Stimulated activated effector memory CD8-positive, alpha-beta T cell treated with anti-CD3 and anti-CD28 coated beads, Interleukin-12 subunit alpha, Interleukin-12 subunit beta, amount 100 ng/mL, for 72 hours (primary cell): ENCODE measurements around the gene CCDC192.
"Not testable (repeated sequence)": the region's sequence is repeated elsewhere in the genome, so short reads cannot be mapped to it uniquely, and the experiment has no call there.

Experiments
- ATAC-seq: fragments of 150-1000 bp; cut with Tn5 transposase; 2 replicates; pipeline ENCODE4 v1.10.0; 2021
- DNase-seq, 2 donors: peaks; one replicate each; pipeline ENCODE4 v3.0.0; 2021 to 2022; ENCODE audit warnings: low spot score in 2 of 2
- H3K27ac Mint-ChIP-seq: one replicate; pipeline ENCODE4 v1.8.0; 2022; ENCODE audit warnings: mild to moderate bottlenecking, mixed read lengths
- H3K36me3 Mint-ChIP-seq: one replicate; pipeline ENCODE4 v1.8.0; 2022; ENCODE audit warnings: mild to moderate bottlenecking, mixed read lengths
- H3K4me1 Mint-ChIP-seq: one replicate; pipeline ENCODE4 v1.8.0; 2022; ENCODE audit warnings: mixed read lengths
- H3K4me3 Mint-ChIP-seq: one replicate; pipeline ENCODE4 v1.8.0; 2022; ENCODE audit warnings: mild to moderate bottlenecking, mixed read lengths
- H3K9me3 Mint-ChIP-seq: one replicate; pipeline ENCODE4 v1.8.0; 2022; ENCODE audit warnings: mixed read lengths

The CCDC192 gene

GRCh38 chr5:127770272-127770671 lies 67.1 kb downstream of the CCDC192 start:
- DNase-seq (no peak), ATAC-seq (no peak)
- no peak overlapping the region for H3K27ac Mint-ChIP-seq
- H3K4me3 Mint-ChIP-seq = no peak overlapping the region
- no peaks in the 10 kb centered on the region for H3K36me3 Mint-ChIP-seq
- no peaks in the 10 kb centered on the region for H3K9me3 Mint-ChIP-seq
- peaks cover 8% of the 10 kb centered on the region for H3K4me1 Mint-ChIP-seq

GRCh38 chr5:127772531-127772930 lies 69.3 kb downstream of the CCDC192 start:
- no peaks in the 10 kb centered on the region for H3K9me3 Mint-ChIP-seq

GRCh38 chr5:127774221-127774620 lies 71.0 kb downstream of the CCDC192 start:
- no peak overlapping the region for H3K4me3 Mint-ChIP-seq
- no peak overlapping the region for H3K27ac Mint-ChIP-seq
- ATAC-seq = no peak
- no peaks in the 10 kb centered on the region for H3K36me3 Mint-ChIP-seq
- peaks cover 8% of the 10 kb centered on the region for H3K4me1 Mint-ChIP-seq
- H3K9me3 Mint-ChIP-seq = peaks cover 2% of the 10 kb centered on the region
- no peak for DNase-seq

More at GRCh38 chr5:127772531-127772930, 69.3 kb downstream of the CCDC192 start:
- Mint-ChIP-seq H3K27ac (no peak overlapping the region), H3K4me3 (no peak overlapping the region), H3K36me3 (no peaks in the 10 kb centered on the region), H3K4me1 (peaks cover 8% of the 10 kb centered on the region)
- no peak for DNase-seq
- ATAC-seq = peak; percentile 76

GRCh38 chr5:127776477-127776876 lies 73.3 kb downstream of the CCDC192 start:
- Mint-ChIP-seq H3K4me3 (no peak overlapping the region), H3K27ac (no peak overlapping the region), H3K9me3 (peaks cover 2% of the 10 kb centered on the region), H3K36me3 (no peaks in the 10 kb centered on the region), H3K4me1 (peaks cover 8% of the 10 kb centered on the region)
- DNase-seq (no peak), ATAC-seq (no peak)

DNA sequence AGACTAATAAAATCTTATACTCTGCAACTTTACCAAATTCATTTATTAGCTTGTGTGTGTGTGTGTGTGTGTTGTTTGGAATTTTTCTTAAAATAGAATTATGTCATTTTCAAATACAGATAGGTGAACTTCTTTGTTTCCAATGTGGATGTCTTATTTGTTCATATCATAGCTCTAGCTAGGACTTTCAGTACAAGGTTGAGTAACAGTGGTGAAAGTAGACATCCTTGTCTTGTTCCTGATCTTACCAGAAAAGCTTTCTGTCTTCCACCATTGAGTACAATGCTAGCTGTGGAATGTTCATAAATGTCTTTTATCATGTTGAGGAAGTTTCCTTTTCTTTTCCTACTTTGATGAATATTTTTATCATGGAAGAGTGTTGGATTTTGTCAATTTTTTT lies 74.8 kb downstream of the CCDC192 start:
- ATAC-seq (peak; percentile 42), DNase-seq (no peak)
- no peak overlapping the region for H3K27ac Mint-ChIP-seq
- no peaks in the 10 kb centered on the region for H3K36me3 Mint-ChIP-seq
- H3K9me3 Mint-ChIP-seq = peaks cover 6% of the 10 kb centered on the region
- H3K4me3 Mint-ChIP-seq = no peak overlapping the region
- H3K4me1 Mint-ChIP-seq = no peaks in the 10 kb centered on the region

DNA sequence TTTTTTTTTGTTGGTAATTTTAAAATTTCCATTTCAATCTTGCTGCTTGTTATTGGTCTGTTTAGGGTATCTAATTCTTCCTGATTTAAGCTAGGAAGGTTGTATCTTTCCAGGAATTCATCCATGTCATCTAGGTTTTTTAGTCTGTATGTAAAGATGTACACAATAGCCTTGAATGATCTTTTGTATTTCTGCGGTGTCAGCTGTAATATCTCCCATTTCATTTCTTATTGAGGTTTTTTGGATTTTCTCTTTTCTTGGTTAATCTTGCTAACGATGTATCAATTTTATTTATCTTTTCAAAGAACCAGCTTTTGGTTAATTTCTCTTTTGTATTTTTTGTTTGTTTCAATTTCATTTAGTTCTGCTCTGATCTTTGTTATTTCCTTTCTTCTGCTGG lies 79.3 kb downstream of the CCDC192 start:
- ATAC-seq, DNase-seq, H3K4me3 Mint-ChIP-seq, H3K9me3 Mint-ChIP-seq, H3K36me3 Mint-ChIP-seq, H3K27ac Mint-ChIP-seq: not testable (repeated sequence)
- H3K4me1 Mint-ChIP-seq = peaks cover 32% of the 10 kb centered on the region

- DNase-seq (peak; percentile 15 to 70), ATAC-seq (peak; percentile 96)
- Mint-ChIP-seq H3K27ac (peak overlapping the region; percentile 89), H3K36me3 (no peaks in the 10 kb centered on the region), H3K4me1 (peaks cover 39% of the 10 kb centered on the region), H3K4me3 (peak overlapping the region; percentile 44), H3K9me3 (peaks cover 13% of the 10 kb centered on the region)
Measured at GRCh38 chr5:127785098-127785927, 82.1 kb downstream of the CCDC192 start.

DNA sequence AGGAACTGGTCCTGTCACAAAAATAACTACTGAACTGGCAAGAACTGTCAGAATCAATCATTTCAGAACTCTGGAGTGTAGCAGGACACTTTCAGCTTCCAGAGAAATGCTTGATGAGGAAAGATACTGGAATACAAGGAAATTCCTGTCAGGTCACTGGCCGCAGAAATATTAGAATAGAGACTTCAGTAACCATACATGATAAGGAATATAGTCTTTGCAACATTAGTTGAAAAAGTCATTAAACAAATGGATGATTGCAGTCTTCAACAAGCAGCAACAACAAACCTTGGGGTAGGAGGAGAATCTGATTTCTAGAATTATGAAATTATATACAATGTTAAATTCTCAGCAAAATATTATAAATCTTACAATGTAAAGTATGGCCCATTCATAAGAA lies 88.2 kb downstream of the CCDC192 start:
- ATAC-seq (no peak), DNase-seq (no peak)
- H3K4me3 Mint-ChIP-seq = no peak overlapping the region
- H3K36me3 Mint-ChIP-seq = no peaks in the 10 kb centered on the region
- H3K27ac Mint-ChIP-seq = no peak overlapping the region
- peaks cover 21% of the 10 kb centered on the region for H3K9me3 Mint-ChIP-seq
- peaks cover 29% of the 10 kb centered on the region for H3K4me1 Mint-ChIP-seq

- Mint-ChIP-seq H3K4me1 (peaks cover 24% of the 10 kb centered on the region), H3K9me3 (peaks cover 21% of the 10 kb centered on the region)
- not testable (repeated sequence) for DNase-seq, H3K4me3 Mint-ChIP-seq, H3K36me3 Mint-ChIP-seq, H3K27ac Mint-ChIP-seq, ATAC-seq
Measured at GRCh38 chr5:127791908-127792307, 88.7 kb downstream of the CCDC192 start.

DNA sequence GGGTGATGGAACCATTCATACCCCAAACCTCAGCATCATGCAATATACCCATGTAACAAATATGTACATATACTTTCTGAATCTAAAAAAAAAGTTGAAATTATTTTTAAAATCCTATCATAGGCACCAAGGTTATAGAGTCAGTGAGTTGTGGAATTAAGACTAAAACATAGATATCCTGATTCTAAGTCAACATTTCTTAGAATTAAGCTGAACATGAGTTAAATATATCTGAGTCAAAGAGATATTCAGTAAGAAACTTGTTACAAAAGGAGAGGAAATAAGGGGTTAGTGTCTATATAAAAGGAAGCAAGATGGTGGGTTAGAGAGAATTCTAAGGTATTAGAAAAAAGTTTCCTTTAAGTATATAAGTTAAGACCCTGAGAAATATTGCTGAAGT lies 89.9 kb downstream of the CCDC192 start:
- ATAC-seq = peak; percentile 53
- H3K9me3 Mint-ChIP-seq = peaks cover 19% of the 10 kb centered on the region

GRCh38 chr5:127793879-127794278 lies 90.7 kb downstream of the CCDC192 start:
- Mint-ChIP-seq H3K9me3 (peaks cover 14% of the 10 kb centered on the region), H3K4me1 (peaks cover 18% of the 10 kb centered on the region), H3K4me3 (no peak overlapping the region), H3K36me3 (no peaks in the 10 kb centered on the region), H3K27ac (no peak overlapping the region)
- ATAC-seq (no peak), DNase-seq (no peak)

More for the DNA sequence above, 89.9 kb downstream of the CCDC192 start:
- Mint-ChIP-seq H3K36me3 (no peaks in the 10 kb centered on the region), H3K4me3 (no peak overlapping the region), H3K27ac (peak overlapping the region; percentile 11), H3K4me1 (peaks cover 18% of the 10 kb centered on the region)
- no peak for DNase-seq

GRCh38 chr5:127796211-127796610 lies 93.0 kb downstream of the CCDC192 start:
- H3K9me3 Mint-ChIP-seq = peaks cover 9% of the 10 kb centered on the region
- ATAC-seq = no peak
- peaks cover 11% of the 10 kb centered on the region for H3K4me1 Mint-ChIP-seq
- no peaks in the 10 kb centered on the region for H3K36me3 Mint-ChIP-seq
- H3K4me3 Mint-ChIP-seq = no peak overlapping the region
- H3K27ac Mint-ChIP-seq = no peak overlapping the region
- no peak for DNase-seq

DNA sequence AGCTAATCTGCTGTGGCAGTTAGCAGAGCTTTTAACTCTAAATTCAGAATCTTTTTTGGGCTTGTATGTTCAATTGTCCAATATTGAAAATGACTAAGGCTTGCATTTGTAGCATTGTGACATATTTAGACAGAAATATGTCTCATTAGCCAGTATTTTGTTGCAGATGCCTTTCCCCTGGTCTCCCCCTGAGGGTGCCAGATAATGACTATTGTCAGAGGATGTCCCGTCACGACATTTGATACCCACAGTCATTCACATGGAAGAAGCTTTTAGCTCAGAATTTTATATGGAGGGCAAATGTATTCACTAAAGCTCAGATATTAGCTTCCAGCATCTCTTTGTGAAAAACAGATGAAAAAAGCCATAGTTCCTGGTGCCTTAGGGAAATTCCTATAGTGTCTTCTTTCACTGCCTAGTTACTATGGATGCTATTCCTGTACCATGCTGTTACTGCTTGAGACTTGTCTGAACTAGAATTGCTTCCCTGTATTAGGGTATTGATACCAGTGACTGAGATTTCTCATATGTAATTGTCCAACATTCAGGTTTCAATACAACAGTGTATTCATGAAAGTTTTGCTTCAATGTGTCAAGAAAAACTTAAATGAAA lies 96.2 kb downstream of the CCDC192 start:
- ATAC-seq (no peak), DNase-seq (no peak)
- Mint-ChIP-seq H3K4me1 (no peaks in the 10 kb centered on the region), H3K36me3 (no peaks in the 10 kb centered on the region), H3K9me3 (no peaks in the 10 kb centered on the region), H3K27ac (no peak overlapping the region), H3K4me3 (no peak overlapping the region)

GRCh38 chr5:127801751-127802476 lies 98.7 kb downstream of the CCDC192 start:
- Mint-ChIP-seq H3K9me3 (no peaks in the 10 kb centered on the region), H3K36me3 (no peaks in the 10 kb centered on the region), H3K27ac (no peak overlapping the region), H3K4me1 (no peaks in the 10 kb centered on the region), H3K4me3 (no peak overlapping the region)
- no peak for DNase-seq
- no peak for ATAC-seq

DNA sequence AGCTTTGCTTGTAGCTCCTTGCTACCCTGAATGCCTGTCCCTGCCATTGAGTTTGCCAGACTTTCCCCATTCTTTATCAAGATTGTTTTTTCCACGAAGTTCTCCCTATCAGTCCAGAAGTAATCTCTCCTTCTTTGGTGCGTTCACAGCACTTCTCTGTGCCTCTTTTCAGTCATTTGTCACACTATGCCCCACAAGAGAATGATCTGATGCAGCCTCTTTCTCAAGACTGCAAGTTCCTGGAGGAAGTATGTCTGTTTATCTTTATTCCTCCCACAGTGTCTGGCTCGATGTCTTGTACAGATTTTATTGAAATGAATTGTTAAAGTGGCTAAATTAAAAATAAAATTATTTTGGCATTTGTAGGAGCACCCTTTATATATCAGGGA lies 99.3 kb downstream of the CCDC192 start:
- ATAC-seq (no peak), DNase-seq (no peak)
- Mint-ChIP-seq H3K36me3 (no peaks in the 10 kb centered on the region), H3K4me3 (no peak overlapping the region), H3K4me1 (no peaks in the 10 kb centered on the region), H3K9me3 (no peaks in the 10 kb centered on the region), H3K27ac (no peak overlapping the region)
